K562 (cell line): ENCODE data around the gene B4GALT1. TPM values are rescaled to one million over a fixed set of nuclear protein-coding genes. Genes with fewer than 3 reads are reported as not detected.

Source experiments
- ATAC-seq: fragments of 200-7000 bp; cut with Tn5 transposase; 3 replicates; pipeline ENCODE4 v1.9.1; 2020; ENCODE audit warnings: moderate library complexity
- BruUV-seq: library from RNA; stranded (reverse); fragments of 400-500 nt; replicated peaks from 2 replicates; lab custom pipeline; 2021; lab: Mats Ljungman, UMichigan
- CTCF ChIA-PET: fragments of 300-600 bp; formaldehyde crosslinking; extraction: SDS; loops from one replicate; lab custom pipeline; 2021; ENCODE audit warnings: low intra/inter-chr PET ratio; lab: Yijun Ruan, JAX
- POLR2A ChIA-PET: fragments of 300-600, 350-650 bp; sonication (Branson Sonifier 250); formaldehyde crosslinking; extraction: SDS; loops from one replicate; lab custom pipeline; 2021; ENCODE audit warnings: antibody characterized with exemption, inconsistent platforms; lab: Yijun Ruan, JAX
- DNase-seq, 4 experiments: peaks; one replicate each; pipeline versions ENCODE4 v3.0.0 to v3.0.0-alpha.2; 2011 to 2018; ENCODE audit warnings: low spot score in 3 of 4, mixed read lengths in 3 of 4; ENCODE audit errors: extremely low read depth in 1 of 4
- FAIRE-seq: peaks from 2 replicates; lab custom pipeline; 2011; peaks lifted over from hg19 to GRCh38; lab: Jason Lieb, UNC
- H2AFZ ChIP-seq: 2 replicates; pipeline ENCODE4 v1.6.0; 2011; ENCODE audit warnings: low read depth, low read length, control low read depth, inconsistent platforms
- H3K27ac ChIP-seq: fragments of 200-600 bp; 3 replicates; pipeline ENCODE4 v1.8.0; 2011; ENCODE audit warnings: low read depth, mild to moderate bottlenecking, control low read depth, inconsistent platforms, low read length, moderate library complexity, mixed read lengths; ENCODE audit errors: extremely low read depth
- H3K27me3 ChIP-seq, 2 experiments: fragments of 300-600 bp in 1 of 2; 2 replicates in 1 of 2; 3 replicates in 1 of 2; pipeline versions ENCODE4 v1.6.0 to v1.8.0; 2011; ENCODE audit warnings: inconsistent platforms in 2 of 2, low read length in 2 of 2, mild to moderate bottlenecking in 1 of 2, mixed read lengths in 1 of 2, moderate library complexity in 1 of 2; ENCODE audit not compliant: control insufficient read depth in 2 of 2, insufficient read depth in 2 of 2
- H3K36me3 ChIP-seq: fragments of 300-600 bp; 3 replicates; pipeline ENCODE4 v1.8.0; 2011; ENCODE audit warnings: mild to moderate bottlenecking, low read length, inconsistent platforms; ENCODE audit not compliant: control insufficient read depth, insufficient read depth
- H3K4me1 ChIP-seq, 2 experiments: fragments of 200-600 bp in 1 of 2; replicated peaks in 1 of 2; 2 replicates in 1 of 2; 3 replicates in 1 of 2; pipeline versions ENCODE4 v1.5.1 to v1.8.0; 2011; ENCODE audit warnings: inconsistent platforms in 2 of 2, low read length in 2 of 2, mild to moderate bottlenecking in 1 of 2, mixed read lengths in 1 of 2, moderate library complexity in 1 of 2; ENCODE audit not compliant: control insufficient read depth in 2 of 2, insufficient read depth in 2 of 2
- H3K4me2 ChIP-seq: 2 replicates; pipeline ENCODE4 v1.6.1; 2011; ENCODE audit warnings: low read length, control low read depth, inconsistent platforms, mixed read lengths; ENCODE audit not compliant: insufficient read depth
- H3K4me3 ChIP-seq: fragments of 200-600 bp; sonication (generic), shearing (Covaris generic); 2 replicates; pipeline ENCODE4 v1.5.1; 2016; ENCODE audit warnings: control low read depth, inconsistent platforms
- H3K79me2 ChIP-seq: fragments of 200-600 bp; 3 replicates; pipeline ENCODE4 v1.8.0; 2011; ENCODE audit warnings: low read length, inconsistent platforms; ENCODE audit not compliant: control insufficient read depth, insufficient read depth
- H3K9ac ChIP-seq, 2 experiments: 2 replicates each; pipeline versions ENCODE4 v1.6.0 to v1.6.1; 2011; ENCODE audit warnings: low read depth in 2 of 2, low read length in 2 of 2, control low read depth in 1 of 2, inconsistent platforms in 1 of 2, mild to moderate bottlenecking in 1 of 2, mixed read lengths in 1 of 2; ENCODE audit not compliant: insufficient read depth in 1 of 2
- H3K9me1 ChIP-seq: one replicate; pipeline ENCODE4 v1.6.0; 2011; ENCODE audit warnings: inconsistent platforms, mild to moderate bottlenecking, low read length, moderate library complexity; ENCODE audit not compliant: control insufficient read depth, insufficient read depth
- H3K9me3 ChIP-seq: replicated peaks from 2 replicates; pipeline ENCODE4 v1.5.1; 2011; ENCODE audit warnings: low read depth, low read length, inconsistent platforms; ENCODE audit not compliant: control insufficient read depth, insufficient read depth
- H4K20me1 ChIP-seq: replicated peaks from 2 replicates; pipeline ENCODE4 v1.6.1; 2011; ENCODE audit warnings: low read length, inconsistent platforms, mixed read lengths; ENCODE audit not compliant: control insufficient read depth, insufficient read depth
- CBX5 ChIP-seq: IDR thresholded peaks from 2 replicates; pipeline ENCODE4 v1.6.1; 2014; ENCODE audit warnings: low read depth, borderline replicate concordance
- CHD1 ChIP-seq: fragments of 200-600 bp; sonication (generic); IDR thresholded peaks from one replicate; pipeline ENCODE4 v1.6.1; 2012; ENCODE audit warnings: mild to moderate bottlenecking, moderate library complexity, low read length, inconsistent platforms
- COPS2 ChIP-seq: fragments of 450-650 bp; conservative IDR thresholded peaks from 2 replicates; pipeline ENCODE4 v1.6.1; 2016; ENCODE audit warnings: mild to moderate bottlenecking, moderate library complexity
- PCBP1 ChIP-seq: fragments of 200-400 bp; formaldehyde crosslinking; IDR thresholded peaks from 2 replicates; pipeline ENCODE4 v1.6.1; 2018; ENCODE audit warnings: mild to moderate bottlenecking, low read depth, low read length; ENCODE audit not compliant: poor library complexity, severe bottlenecking
- PTTG1 ChIP-seq: fragments of 450-650 bp; IDR thresholded peaks from 2 replicates; pipeline ENCODE4 v1.6.1; 2016; ENCODE audit warnings: low read depth, mild to moderate bottlenecking, missing genetic modification characterization, missing compliant biosample characterization
- RAD21 ChIP-seq, 2 experiments: fragments of 250-450 bp in 1 of 2; fragments of 450-650 bp in 1 of 2; sonication (Bioruptor Pico) in 1 of 2; formaldehyde crosslinking in 1 of 2; IDR thresholded peaks in 1 of 2; conservative IDR thresholded peaks in 1 of 2; 2 replicates each; pipeline versions ENCODE4 v1.4.0 to v1.8.0; 2020 to 2022; ENCODE audit warnings: mild to moderate bottlenecking in 2 of 2, moderate library complexity in 1 of 2
- SFPQ ChIP-seq: fragments of 200-400 bp; formaldehyde crosslinking; IDR thresholded peaks from 2 replicates; pipeline ENCODE4 v1.6.1; 2017; ENCODE audit warnings: mild to moderate bottlenecking, low read depth, low read length, moderate library complexity
- ZBTB49 ChIP-seq: sonication (generic); formaldehyde crosslinking; IDR thresholded peaks from 2 replicates; pipeline ENCODE4 v1.8.0; 2022; ENCODE audit warnings: missing genetic modification reagents, mild to moderate bottlenecking, borderline replicate concordance
- ZC3H11A ChIP-seq: IDR thresholded peaks from 2 replicates; pipeline ENCODE4 v1.6.1; 2012; ENCODE audit warnings: low read depth, low read length, improper control_type of control experiment
- ZC3H8 ChIP-seq: fragments of 450-650 bp; IDR thresholded peaks from 2 replicates; pipeline ENCODE4 v1.6.1; 2017
- ZKSCAN3 ChIP-seq: fragments of 250-450 bp; sonication (Bioruptor Pico); IDR thresholded peaks from 2 replicates; pipeline ENCODE4 v1.4.0; 2020
- ZNF143 ChIP-seq: sonication (generic); formaldehyde crosslinking; IDR thresholded peaks from 2 replicates; pipeline ENCODE4 v1.9.0; 2022; ENCODE audit warnings: mild to moderate bottlenecking, missing genetic modification reagents
- ZNF551 ChIP-seq: fragments of 250-450 bp; sonication (Bioruptor Pico); IDR thresholded peaks from 2 replicates; pipeline ENCODE4 v1.5.0; 2021; ENCODE audit warnings: mild to moderate bottlenecking, moderate library complexity
- WGBS: fragments of 100-300 bp; shearing (Covaris generic); methylation state at CpG from one replicate; pipeline ENCODE4 v1.1.6; 2016; ENCODE audit warnings: low coverage, mixed read lengths; ENCODE audit not compliant: insufficient coverage; ENCODE audit errors: missing lambda C conversion rate; 5-methylcytosine and 5-hydroxymethylcytosine counted together
- in situ Hi-C: fragments of 300-500 bp; cut with MboI; formaldehyde crosslinking; loops from 4 replicates; pipeline ENCODE4 v1.15.0; 2018; ENCODE audit warnings: inconsistent platforms, mixed read lengths
- intact Hi-C: fragments of 100-400 bp; cut with micrococcal nuclease; formaldehyde crosslinking; loops from 2 replicates; pipeline ENCODE4 v1.14.2; 2022
- polyA plus RNA-seq, 8 experiments: library from polyadenylated mRNA; depleted of rRNA in 4 of 8; stranded (reverse) in 5 of 8; unstranded in 3 of 8; fragments of >200 nt; fragmentation: Nextera tagmentation in 2 of 8; fragmentation: Illumina TruSeq in 1 of 8; extraction: Ambion mirVana in 2 of 8; extraction: Trizol in 1 of 8; gene quantifications; 2 replicates each; pipeline versions ENCODE4 v1.2.1 to v1.2.3, GENCODE V29; 2011 to 2014; ENCODE audit warnings: inconsistent platforms in 1 of 8, missing spikeins in 1 of 8
- total RNA-seq, 7 experiments: library from RNA; depleted of rRNA in 6 of 7; stranded (reverse); fragments of >200 nt in 6 of 7; fragmentation: Illumina TruSeq in 2 of 7; extraction: Trizol in 2 of 7; gene quantifications; 2 replicates each; pipeline versions ENCODE4 v1.2.1 to v1.2.3, GENCODE V29; 2011 to 2021; ENCODE audit warnings: low replicate concordance in 1 of 7
- TF ChIP-seq, protein P1 (sequence below), 2 experiments: fragments of 250-450 bp in 1 of 2; fragments of 450-650 bp in 1 of 2; sonication (Bioruptor Pico) in 1 of 2; IDR thresholded peaks; 2 replicates each; pipeline versions ENCODE4 v1.6.1 to v1.8.0; 2016 to 2021; ENCODE audit warnings: mild to moderate bottlenecking in 2 of 2, moderate library complexity in 2 of 2, missing compliant biosample characterization in 1 of 2, missing genetic modification characterization in 1 of 2

The B4GALT1 gene
- total and polyA plus RNA-seq, 9 of the 15 experiments (the other 6 are each of a cell fraction or from before 2014, with no cell fraction given), result 4.1 to 26.8 (median 7.1) TPM

- TF ChIP-seq PTTG1 (tag) (no peak), COPS2 (no peak)
These were observed 24.6 kb downstream of the B4GALT1 start (continued) for GRCh38 chr9:33142535-33142934.

DNA sequence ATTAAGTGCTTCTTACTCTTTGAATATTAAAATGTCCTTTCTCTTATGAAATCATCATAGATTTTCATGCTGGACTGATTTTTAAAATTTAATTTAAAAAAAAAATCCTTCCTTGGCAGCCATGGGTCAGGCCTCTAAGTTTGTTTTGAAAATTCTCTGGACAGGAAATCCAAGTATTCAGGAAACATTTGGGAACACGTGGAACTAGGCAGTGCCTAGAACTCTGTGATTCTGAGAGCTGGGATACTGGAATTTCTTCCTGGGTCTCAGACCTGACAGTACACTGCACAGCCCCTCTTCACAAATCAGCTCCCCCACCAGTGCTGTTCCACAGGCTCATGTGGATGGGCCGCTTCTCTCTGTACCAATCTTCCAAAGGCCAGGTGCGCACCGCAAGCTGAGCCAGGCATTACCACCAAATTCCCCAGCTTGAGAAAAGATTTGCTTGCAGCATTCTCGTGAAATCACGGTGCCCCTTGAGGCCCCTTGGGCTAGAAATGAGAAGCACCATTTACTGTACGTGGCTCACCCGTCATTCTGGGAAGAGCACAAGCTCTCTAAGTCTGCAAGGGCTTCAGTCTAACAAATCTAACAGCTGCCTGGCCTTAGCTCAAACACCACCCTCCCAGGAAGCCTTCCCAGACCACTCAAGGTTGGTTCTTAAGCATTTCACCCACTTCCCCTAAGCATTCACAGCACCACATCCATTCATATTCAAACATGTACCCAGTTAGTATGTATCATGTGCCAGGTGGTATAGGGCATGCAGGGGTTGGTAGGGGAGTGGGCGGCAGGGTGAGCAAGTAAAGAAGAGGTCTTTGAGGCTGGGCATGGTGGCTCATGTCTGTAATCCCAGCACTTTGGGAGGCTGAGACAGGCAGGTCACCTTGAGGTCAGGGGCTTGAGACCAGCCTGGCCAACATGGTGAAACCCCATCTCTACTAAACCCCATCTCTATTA is 26.5 kb downstream of the B4GALT1 start:
- FAIRE-seq, result no peak
- DNase-seq, result no peak
- Histone ChIP-seq H3K4me3 (no peak overlapping the region), H4K20me1 (peaks cover 15% of the 10 kb centered on the region; the same call in 1 of the 2 replicates), H3K27ac (no peak overlapping the region), H3K9me1 (no peaks in the 10 kb centered on the region), H3K4me2 (no peak overlapping the region), H3K4me1 (peaks cover 7 to 9% of the 10 kb centered on the region in 2 experiments; a peak in 4 of 5 replicates), H3K9ac (no peak overlapping the region; a peak in 1 of 4 replicates), H3K79me2 (peaks cover 43% of the 10 kb centered on the region), H3K27me3 (no peaks in the 10 kb centered on the region), H3K36me3 (no peaks in the 10 kb centered on the region), H3K9me3 (no peaks in the 10 kb centered on the region), H2AFZ (no peak overlapping the region)
- CTCF ChIA-PET, result no interaction called here
- intact Hi-C loops (no loop called here), in situ Hi-C loops (no loop called here)
- 89% methylated on average over 9 of the region's 9 CpGs for WGBS
- no peak for ATAC-seq
- POLR2A ChIA-PET, result interaction anchor here (0.6 to 2.2 kb wide), 7 partner anchors 8 to 1987 kb away, joined by 3 to 6 read pairs (median 3); no protein-coding TSS in a partner anchor
- BruUV-seq, result no TSS peak
- TF ChIP-seq ZNF551 (CRISPR knock-in tag) (no peak), ZNF143 (CRISPR knock-in tag) (no peak), ZC3H8 (no peak), SFPQ (no peak), PCBP1 (no peak), ZBTB49 (CRISPR knock-in tag) (no peak), RAD21 (CRISPR knock-in tag; conservative IDR thresholded peaks at IDR 0.05 in 1 of 2, IDR thresholded peaks at IDR 0.05 in 1 of 2) (no peak), CBX5 (no peak), CHD1 (no peak), ZKSCAN3 (CRISPR knock-in tag) (no peak), ZC3H11A (no peak)
- TF ChIP-seq, protein P1, sequence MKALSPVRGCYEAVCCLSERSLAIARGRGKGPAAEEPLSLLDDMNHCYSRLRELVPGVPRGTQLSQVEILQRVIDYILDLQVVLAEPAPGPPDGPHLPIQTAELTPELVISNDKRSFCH (CRISPR knock-in tag; IDR thresholded peaks at IDR 0.05), result no peak
- TF ChIP-seq, protein P1 (tag; IDR thresholded peaks at IDR 0.05), result no peak
